NCI-H82 treated with DMSO at 0.1 percent for 48 hours (cell line): Measurements from ENCODE around the gene CCDC86.

Experiments
- DNase-seq: peaks from one replicate; lab custom pipeline; 2025; ENCODE audit not compliant: unreplicated experiment; lab: John Stamatoyannopoulos, UW

The CCDC86 gene

GRCh38 chr11:60852982-60853950 lies 11.4 kb downstream of the CCDC86 start:
- DNase-seq: no peak

GRCh38 chr11:60854140-60854846 lies 12.4 kb downstream of the CCDC86 start:
- DNase-seq: no peak

DNA sequence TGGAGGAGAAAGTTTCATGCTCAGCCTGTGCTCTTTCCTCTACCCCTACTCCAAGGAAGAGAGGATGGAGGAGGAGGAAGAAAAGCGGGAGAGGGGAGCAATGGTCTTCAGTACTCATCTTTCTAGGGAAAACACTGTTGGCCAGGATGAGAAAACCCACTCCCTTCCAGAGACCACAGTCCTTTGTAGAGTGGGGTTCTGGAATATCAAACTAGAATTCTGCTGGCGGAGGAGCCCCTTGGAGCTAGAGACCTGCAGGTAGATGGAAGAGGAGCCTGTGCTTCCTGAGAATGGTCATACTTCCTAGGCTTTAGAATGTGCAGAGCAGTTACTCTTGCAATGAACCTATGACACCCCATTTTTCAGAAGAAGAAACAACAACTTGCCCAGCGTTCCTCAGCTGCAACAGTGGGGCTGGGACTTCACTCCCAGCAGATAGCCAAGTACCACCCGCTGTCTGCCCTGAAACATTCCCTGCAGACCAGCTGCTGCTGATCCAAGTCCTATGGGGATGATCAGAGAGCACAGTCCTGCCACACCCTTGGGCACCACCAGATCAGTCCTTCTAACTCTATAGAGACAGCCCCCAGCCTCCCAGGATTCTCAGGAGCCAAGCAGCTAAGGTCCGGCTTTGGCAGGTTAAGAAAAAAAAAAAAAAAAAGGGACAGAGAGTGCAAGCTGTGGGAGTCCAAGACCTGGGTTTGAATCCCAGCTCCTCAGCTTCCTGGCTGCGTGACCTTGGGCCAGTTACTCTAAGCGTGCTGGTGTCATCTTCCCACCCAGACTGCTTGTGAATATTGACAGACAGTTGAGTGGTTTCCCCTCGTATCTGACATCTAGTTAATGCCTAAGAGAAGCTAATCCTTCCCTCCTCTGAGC lies 13.2 kb downstream of the CCDC86 start:
- DNase-seq: no peak

GRCh38 chr11:60855726-60856633 lies 14.1 kb downstream of the CCDC86 start, which contains the start of gene PTGDR2:
Gene PTGDR2, minus strand, starts transcription at chr11:60855950. Its CDS starts 2,228 bp downstream, at chr11:60853722.
- DNase-seq: no peak

GRCh38 chr11:60857378-60858232 lies 15.7 kb downstream of the CCDC86 start:
- no peak for DNase-seq

DNA sequence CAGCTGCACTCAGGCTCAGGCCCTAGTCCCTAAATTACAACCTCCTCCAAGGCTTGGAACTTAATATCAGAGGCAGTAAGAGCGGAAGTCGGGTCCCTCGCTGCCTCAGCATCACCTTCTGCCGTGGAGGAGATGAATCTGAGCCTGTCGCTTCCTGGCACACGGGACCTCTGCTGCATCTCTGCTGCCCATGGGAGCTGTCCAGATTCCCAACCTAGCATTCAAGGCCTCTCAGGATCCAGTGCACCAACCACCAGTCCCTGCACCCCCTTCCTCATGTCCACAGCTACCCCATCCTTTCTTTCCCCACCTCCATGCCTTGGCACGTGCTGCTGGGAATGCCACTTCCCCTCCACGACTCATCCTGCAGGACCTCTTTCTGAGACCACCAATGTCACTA lies 16.3 kb downstream of the CCDC86 start:
- DNase-seq: no peak

GRCh38 chr11:60858731-60859464 lies 17.0 kb downstream of the CCDC86 start:
- DNase-seq: no peak

GRCh38 chr11:60859616-60860250 lies 17.8 kb downstream of the CCDC86 start:
- no peak for DNase-seq

DNA sequence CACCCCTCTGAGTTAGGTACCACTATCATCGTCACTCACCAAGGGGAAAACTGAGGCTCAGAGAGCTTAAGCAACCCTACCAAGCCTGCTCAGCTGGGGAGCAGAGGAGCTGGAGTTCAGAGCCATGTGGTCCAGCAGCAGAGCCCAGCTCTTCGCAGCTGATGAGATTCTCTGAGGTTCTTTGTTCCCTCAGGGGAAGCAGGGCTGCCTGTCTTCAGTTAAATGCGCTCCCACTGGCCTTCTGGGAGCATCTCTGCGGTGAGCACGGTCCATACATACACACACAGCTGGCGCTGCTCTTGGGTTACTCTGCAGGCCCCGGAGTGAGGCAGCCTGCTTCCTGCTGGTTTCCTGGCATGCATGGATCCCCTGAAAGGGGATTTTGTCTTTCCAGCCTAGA lies 19.0 kb downstream of the CCDC86 start:
- DNase-seq: no peak

GRCh38 chr11:60862171-60862570 lies 20.3 kb downstream of the CCDC86 start:
- DNase-seq: no peak

- no peak for DNase-seq
Observed at GRCh38 chr11:60863550-60864521, 21.9 kb downstream of the CCDC86 start.

DNA sequence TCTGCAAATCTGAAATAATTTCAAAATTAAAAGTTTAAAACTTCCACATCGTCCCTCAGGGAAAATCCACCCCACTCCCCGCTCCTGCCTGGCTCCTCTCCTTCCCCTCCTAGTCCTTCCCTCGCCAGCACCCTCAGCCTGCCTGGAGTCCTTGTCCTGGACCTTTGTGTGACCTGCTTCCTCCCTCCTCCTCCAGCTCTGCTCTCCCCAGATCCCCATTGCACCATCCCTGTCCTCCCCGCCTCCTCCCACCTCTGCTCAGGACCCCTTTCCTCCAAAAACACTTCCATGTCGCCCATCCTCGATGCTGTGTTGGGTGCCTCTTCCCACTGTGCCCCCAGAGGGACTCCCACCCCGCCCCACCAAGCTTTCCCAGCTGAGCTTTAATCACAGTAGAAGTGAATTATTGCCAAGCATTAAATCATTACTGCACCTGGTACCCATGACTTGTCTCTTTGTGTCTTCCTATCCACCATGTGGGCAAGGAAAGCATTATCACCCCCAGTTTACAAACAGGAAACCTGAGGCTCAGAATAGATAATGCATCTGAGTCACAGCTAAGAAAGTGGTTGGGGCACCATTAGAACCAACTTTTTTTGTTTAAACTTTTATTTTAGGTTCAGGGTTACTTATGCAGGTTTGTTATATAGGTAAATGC lies 23.1 kb downstream of the CCDC86 start:
- no peak for DNase-seq

- DNase-seq: no peak
Observed at GRCh38 chr11:60866911-60867870, 25.3 kb downstream of the CCDC86 start, which contains the start of gene ZP1. Gene ZP1, plus strand, starts transcription at chr11:60867542. Its CDS starts 20 bp downstream, at chr11:60867562.

GRCh38 chr11:60867871-60868681 lies 26.2 kb downstream of the CCDC86 start:
- DNase-seq: no peak
